ENCODE data around the gene RWDD3.

The RWDD3 gene, protein sequence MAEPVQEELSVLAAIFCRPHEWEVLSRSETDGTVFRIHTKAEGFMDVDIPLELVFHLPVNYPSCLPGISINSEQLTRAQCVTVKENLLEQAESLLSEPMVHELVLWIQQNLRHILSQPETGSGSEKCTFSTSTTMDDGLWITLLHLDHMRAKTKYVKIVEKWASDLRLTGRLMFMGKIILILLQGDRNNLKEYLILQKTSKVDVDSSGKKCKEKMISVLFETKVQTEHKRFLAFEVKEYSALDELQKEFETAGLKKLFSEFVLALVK

DNA sequence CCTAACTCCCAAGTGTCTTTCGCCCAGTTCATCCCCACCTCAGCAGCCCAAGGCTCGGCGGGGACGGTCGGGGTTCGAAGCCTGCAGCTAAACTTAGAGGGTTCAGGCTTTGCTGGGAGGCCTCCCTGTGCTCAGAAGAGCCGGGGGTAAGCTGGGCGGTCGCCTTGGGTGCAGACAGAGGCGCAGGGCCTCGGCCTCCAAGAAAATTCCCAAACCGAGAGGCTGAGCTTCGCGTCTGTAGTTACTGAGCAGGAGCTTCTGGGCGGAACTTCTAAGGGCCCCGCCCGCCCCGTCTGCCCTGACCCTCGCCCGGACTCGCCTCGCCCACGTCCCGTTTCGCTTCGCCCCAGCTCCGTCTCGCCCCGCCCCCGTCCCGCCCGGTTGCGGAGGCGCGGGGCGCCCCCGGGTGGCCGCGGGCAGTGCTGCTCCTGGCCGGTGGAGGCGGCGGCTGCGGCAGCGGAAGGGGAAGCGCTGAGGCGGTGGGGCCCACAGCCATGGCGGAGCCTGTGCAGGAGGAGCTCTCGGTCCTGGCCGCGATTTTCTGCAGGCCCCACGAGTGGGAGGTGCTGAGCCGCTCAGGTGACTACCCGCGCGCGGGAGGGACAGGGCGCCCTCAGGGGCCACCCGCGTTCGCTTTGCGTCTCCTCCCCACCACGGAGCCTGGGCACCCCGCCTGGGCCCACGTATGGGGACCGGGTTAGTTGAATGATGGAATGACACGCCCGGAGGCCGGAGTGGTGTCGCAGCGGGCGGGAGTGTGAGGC is at the start of gene RWDD3:
TSS of gene RWDD3 (plus strand) at position 474 of the 764 bp plus-strand sequence. CDS start at position 495, 21 bp downstream.
- DNase-seq (ENCODE audit: insufficient read length, low spot score) (peak; percentile 57), FAIRE-seq (no peak)
- TF ChIP-seq, protein P1, sequence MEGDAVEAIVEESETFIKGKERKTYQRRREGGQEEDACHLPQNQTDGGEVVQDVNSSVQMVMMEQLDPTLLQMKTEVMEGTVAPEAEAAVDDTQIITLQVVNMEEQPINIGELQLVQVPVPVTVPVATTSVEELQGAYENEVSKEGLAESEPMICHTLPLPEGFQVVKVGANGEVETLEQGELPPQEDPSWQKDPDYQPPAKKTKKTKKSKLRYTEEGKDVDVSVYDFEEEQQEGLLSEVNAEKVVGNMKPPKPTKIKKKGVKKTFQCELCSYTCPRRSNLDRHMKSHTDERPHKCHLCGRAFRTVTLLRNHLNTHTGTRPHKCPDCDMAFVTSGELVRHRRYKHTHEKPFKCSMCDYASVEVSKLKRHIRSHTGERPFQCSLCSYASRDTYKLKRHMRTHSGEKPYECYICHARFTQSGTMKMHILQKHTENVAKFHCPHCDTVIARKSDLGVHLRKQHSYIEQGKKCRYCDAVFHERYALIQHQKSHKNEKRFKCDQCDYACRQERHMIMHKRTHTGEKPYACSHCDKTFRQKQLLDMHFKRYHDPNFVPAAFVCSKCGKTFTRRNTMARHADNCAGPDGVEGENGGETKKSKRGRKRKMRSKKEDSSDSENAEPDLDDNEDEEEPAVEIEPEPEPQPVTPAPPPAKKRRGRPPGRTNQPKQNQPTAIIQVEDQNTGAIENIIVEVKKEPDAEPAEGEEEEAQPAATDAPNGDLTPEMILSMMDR (IDR thresholded peaks at IDR 0.05; ENCODE audit: insufficient read depth, missing control alignments), result peak; percentile 78

DNA sequence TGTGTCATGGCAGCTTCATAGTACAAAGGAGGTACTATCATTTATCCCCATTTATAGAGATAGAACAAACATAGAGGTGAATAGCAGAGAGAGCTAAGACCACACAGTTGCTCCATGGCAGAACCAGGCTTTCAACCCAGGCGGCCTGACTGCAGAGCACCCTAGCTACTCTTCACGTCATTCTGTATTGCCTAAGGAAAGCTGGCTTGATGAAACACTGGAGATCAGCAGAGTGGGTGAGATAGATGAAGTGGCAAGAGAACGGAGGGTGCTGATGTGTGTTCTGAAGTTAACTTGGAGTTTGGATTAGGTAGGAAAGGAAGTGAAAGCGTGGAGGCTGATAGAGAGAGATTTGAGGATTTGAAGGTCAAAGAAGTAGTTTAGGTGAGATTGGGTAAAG is 47.9 kb upstream of the RWDD3 start:
- no peak for FAIRE-seq
- TF ChIP-seq, protein P1 (IDR thresholded peaks at IDR 0.05; ENCODE audit: insufficient read depth, missing control alignments), result no peak
- DNase-seq (ENCODE audit: insufficient read length, low spot score), result no peak

DNA sequence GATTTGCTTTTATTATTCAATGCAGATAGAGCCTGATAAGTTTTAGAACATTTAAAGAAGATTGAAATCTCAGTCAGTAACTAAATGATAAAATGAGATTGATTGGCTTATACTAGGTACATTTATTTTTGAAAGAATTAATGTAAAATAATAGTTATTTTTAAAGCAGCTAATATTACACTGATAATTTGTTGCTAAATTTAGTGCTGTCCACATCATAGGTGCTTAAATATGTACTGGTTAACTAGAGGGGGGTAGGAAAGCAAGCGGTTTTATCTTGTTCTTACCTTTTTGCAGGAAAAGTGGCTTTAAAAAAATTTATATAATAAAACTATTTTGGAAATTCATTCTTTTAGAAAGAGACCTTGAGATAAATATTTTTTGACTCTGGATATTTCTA is 40.4 kb upstream of the RWDD3 start:
- FAIRE-seq, result no peak
- DNase-seq (ENCODE audit: insufficient read length, low spot score), result no peak
- TF ChIP-seq, protein P1 (IDR thresholded peaks at IDR 0.05; ENCODE audit: insufficient read depth, missing control alignments), result no peak

DNA sequence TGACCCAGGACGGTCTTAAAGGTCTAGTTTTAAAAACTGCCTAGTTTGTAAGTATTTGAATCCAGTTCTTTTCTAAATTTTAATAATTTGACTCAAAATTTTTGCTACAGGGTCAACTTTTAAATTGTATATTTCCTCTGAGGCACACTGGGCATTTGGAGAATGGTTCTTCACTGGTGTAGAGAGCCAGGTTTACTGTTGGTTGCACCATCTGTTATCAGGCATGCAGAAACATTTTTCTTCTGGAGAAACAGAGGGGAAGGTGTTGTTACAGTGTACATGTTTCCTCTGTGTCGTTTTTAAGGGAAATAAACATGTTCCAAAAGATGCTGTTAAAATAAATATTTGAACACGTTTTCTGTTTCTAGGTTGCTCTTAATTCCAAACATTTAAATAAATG is 39.0 kb upstream of the RWDD3 start:
- FAIRE-seq (no peak), DNase-seq (ENCODE audit: insufficient read length, low spot score) (no peak)
- TF ChIP-seq, protein P1 (IDR thresholded peaks at IDR 0.05; ENCODE audit: insufficient read depth, missing control alignments), result no peak

DNA sequence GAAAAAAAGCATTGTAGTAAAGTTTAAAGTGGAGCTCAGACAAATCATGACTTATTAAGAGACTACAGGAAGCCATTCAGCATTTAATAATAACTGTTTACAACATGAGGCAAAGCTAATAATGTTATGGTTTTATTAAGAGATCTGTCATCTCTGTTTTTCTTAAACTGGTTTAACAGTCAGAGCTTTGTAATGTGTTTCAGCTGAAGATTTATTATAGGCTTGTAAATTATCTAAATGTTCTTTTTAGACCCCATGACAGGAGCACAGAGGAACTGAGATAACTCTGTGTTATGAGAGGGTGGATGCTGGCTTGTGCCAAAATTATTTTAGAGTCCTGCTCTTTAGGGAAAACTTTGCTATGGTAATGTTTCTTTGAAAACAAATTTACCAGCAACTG is 38.0 kb upstream of the RWDD3 start:
- DNase-seq (ENCODE audit: insufficient read length, low spot score) (no peak), FAIRE-seq (no peak)
- TF ChIP-seq, protein P1 (IDR thresholded peaks at IDR 0.05; ENCODE audit: insufficient read depth, missing control alignments), result no peak

DNA sequence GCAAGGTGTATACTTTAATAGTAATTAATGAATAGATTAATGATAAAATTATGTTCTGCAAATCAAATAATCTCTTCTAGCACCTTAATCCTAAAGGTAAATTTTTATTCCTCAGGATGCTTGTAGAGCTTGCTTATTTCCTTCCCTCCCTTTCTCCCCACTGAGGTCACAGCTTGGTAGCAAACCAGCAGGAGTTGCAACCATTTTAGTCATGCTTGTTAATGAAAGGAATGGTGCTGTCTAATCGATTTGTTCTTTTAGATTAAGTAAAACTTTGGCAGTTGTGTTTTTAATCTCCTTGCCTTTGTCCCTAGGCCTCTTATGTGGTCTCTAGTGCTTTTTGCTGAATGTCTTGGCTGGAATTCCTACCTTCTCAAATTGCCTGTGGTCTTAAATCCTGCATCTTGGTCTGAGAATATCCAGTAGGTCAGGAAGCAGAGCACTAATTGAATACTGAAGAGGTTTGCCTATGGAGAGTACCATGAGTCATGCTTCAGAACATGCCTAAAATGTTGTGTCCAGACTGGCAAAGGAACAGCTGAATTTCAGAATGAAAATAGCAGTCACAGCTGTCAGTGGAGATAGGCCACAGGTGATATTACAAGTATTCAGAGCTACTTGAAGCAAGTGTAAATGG is 36.3 kb upstream of the RWDD3 start:
- no peak for DNase-seq (ENCODE audit: insufficient read length, low spot score)
- FAIRE-seq, result no peak

More for the DNA sequence above, 36.3 kb upstream of the RWDD3 start:
- TF ChIP-seq, protein P1 (IDR thresholded peaks at IDR 0.05; ENCODE audit: insufficient read depth, missing control alignments), result no peak

Measured in D721Med (cell line).